ENCODE measurements around the gene DHRS9. TPM values are rescaled to one million over a fixed set of nuclear protein-coding genes. Genes with fewer than 3 reads are reported as not detected.

Gene DHRS9
- total RNA-seq, 1 donor from 2014 or later = 0.81 TPM

Other genes starting within 250 kb of the DHRS9 start
- 0.60 TPM for gene SPC25, start 179.1 kb upstream of the DHRS9 start, total RNA-seq
- not detected for gene G6PC2, start 168.3 kb upstream of the DHRS9 start, total RNA-seq
- gene ABCB11, start 38.2 kb upstream of the DHRS9 start, total RNA-seq = 0.32 TPM